HFFc6 (cell line): ENCODE results near the gene SLC35B2. TPM values are rescaled to one million over a fixed set of nuclear protein-coding genes. Genes with fewer than 3 reads are reported as not detected.

ENCODE experiments used
- DNase-seq: peaks from one replicate; pipeline ENCODE4 v3.0.0-alpha.2; 2018
- H3K27ac Mint-ChIP-seq: 2 replicates; pipeline ENCODE4 v1.8.0; 2020; ENCODE audit warnings: mild to moderate bottlenecking, mixed read lengths
- H3K27me3 Mint-ChIP-seq: 2 replicates; pipeline ENCODE4 v1.8.0; 2021; ENCODE audit warnings: mild to moderate bottlenecking, moderate library complexity, mixed read lengths; ENCODE audit not compliant: insufficient read depth
- H3K36me3 Mint-ChIP-seq: 2 replicates; pipeline ENCODE4 v1.8.0; 2021; ENCODE audit warnings: low read depth, mixed read lengths
- H3K4me1 Mint-ChIP-seq: 2 replicates; pipeline ENCODE4 v1.8.0; 2020; ENCODE audit warnings: low read depth, mixed read lengths
- H3K4me3 Mint-ChIP-seq: 2 replicates; pipeline ENCODE4 v1.8.0; 2020; ENCODE audit warnings: mild to moderate bottlenecking, moderate library complexity, mixed read lengths
- H3K9me3 Mint-ChIP-seq: 2 replicates; pipeline ENCODE4 v1.8.0; 2020; ENCODE audit warnings: mild to moderate bottlenecking, mixed read lengths
- CTCF ChIP-seq: fragments of 200-600 bp; sonication (generic); IDR thresholded peaks from 2 replicates; pipeline ENCODE4 v1.5.0; 2021; ENCODE audit warnings: antibody characterized with exemption, mild to moderate bottlenecking
- total RNA-seq, 6 experiments: library from RNA; stranded (reverse); fragmentation: NEBNext Ultra II Directional; extraction: Animal tissue kit (Norgen Biotek cat#: 25700); gene quantifications; 2 replicates in 1 of 6; 3 replicates in 5 of 6; pipeline ENCODE4 v1.2.3, GENCODE V29; 2021

Gene SLC35B2
- total RNA-seq, 6 experiments from 2014 or later, result 108 to 132 (median 120) TPM

- Mint-ChIP-seq H3K9me3 (no peaks in the 10 kb centered on the region), H3K4me1 (peaks cover 27% of the 10 kb centered on the region), H3K27me3 (peaks cover 16% of the 10 kb centered on the region), H3K27ac (peak overlapping the region; percentile 14; the same call in 1 of the 2 replicates), H3K4me3 (peak overlapping the region; percentile 91), H3K36me3 (no peaks in the 10 kb centered on the region)
- DNase-seq, result no peak
- TF ChIP-seq CTCF, result no peak
Measured at GRCh38 chr6:44265722-44266233, 8.4 kb upstream of the SLC35B2 start.

DNA sequence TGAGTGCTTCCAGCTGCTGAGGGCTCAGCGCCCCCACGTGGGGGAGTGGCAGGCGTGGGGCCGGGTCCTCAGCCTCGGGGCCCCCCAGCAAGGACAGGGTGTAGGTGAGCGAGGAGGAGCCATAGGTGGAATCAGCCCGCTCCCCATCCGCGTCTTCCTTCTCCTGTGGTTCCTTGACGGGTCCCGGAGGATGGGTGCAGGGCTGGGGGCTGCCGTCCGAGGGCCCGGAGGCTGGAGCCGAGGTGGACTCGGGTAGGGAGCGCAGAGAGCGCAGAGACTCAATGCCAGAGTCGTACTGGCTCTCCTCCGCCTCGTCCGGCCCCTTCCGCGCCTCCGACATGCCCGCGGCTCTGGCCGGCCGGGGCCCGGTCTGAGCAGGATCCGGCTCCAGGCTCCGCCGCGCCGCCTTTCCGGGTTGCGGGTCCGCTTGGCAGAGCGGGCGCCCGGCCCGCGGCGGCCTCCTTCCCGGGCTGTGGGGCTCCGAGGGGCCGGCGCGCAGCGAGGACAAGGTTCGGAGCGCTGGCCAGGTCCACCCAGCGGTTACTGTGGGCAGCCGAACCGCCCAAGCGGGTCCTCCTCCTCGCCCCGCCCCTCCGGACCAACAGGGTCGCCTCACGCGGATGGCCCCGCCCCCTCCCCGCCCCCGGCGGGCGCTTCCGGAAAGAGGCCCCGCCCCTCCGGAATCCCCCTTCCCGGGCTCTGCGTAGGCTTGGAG is 7.8 kb upstream of the SLC35B2 start, which contains the start of gene NFKBIE:
Gene NFKBIE (minus strand): TSS at position 545 of the 715 bp plus-strand sequence. CDS start 205 bp downstream, at position 340.
- Mint-ChIP-seq H3K4me3 (peak within 1 kb of the TSS; percentile 91), H3K27ac (peak within 1 kb of the TSS; percentile 69), H3K36me3 (no peaks in the 10 kb centered on the region), H3K27me3 (peaks cover 16% of the 10 kb centered on the region), H3K4me1 (peaks cover 27% of the 10 kb centered on the region), H3K9me3 (no peaks in the 10 kb centered on the region)
- peak; percentile 66 for TF ChIP-seq CTCF
- DNase-seq, result peak; percentile 75

GRCh38 chr6:44264154-44265006 is 7.1 kb upstream of the SLC35B2 start:
- Mint-ChIP-seq H3K9me3 (no peaks in the 10 kb centered on the region), H3K36me3 (no peaks in the 10 kb centered on the region), H3K4me1 (peaks cover 27% of the 10 kb centered on the region), H3K27ac (peak overlapping the region; percentile 69), H3K4me3 (peak overlapping the region; percentile 91), H3K27me3 (peaks cover 9% of the 10 kb centered on the region)
- no peak for TF ChIP-seq CTCF
- no peak for DNase-seq

- no peak for DNase-seq
- Mint-ChIP-seq H3K36me3 (no peaks in the 10 kb centered on the region), H3K27me3 (peaks cover 1% of the 10 kb centered on the region; the same call in 1 of the 2 replicates), H3K9me3 (no peaks in the 10 kb centered on the region), H3K4me1 (peaks cover 27% of the 10 kb centered on the region), H3K27ac (no peak overlapping the region; the same call in 1 of the 2 replicates), H3K4me3 (peak overlapping the region; percentile 91)
- TF ChIP-seq CTCF, result no peak
Measured at GRCh38 chr6:44263354-44264100, 6.2 kb upstream of the SLC35B2 start.
